SKM-1 (cell line): ENCODE data around the gene STK32B.

ENCODE experiments used
- DNase-seq: peaks from one replicate; lab custom pipeline; 2025; ENCODE audit not compliant: unreplicated experiment; lab: John Stamatoyannopoulos, UW

The STK32B gene

GRCh38 chr4:5337731-5338130, 286.5 kb downstream of the STK32B start:
- no peak for DNase-seq

- no peak for DNase-seq
Observed at GRCh38 chr4:5338531-5338930, 287.3 kb downstream of the STK32B start.

GRCh38 chr4:5340991-5341451, 289.7 kb downstream of the STK32B start:
- DNase-seq: no peak

- no peak for DNase-seq
Observed at GRCh38 chr4:5341526-5341925, 290.2 kb downstream of the STK32B start.

- no peak for DNase-seq
Observed at GRCh38 chr4:5355846-5356245, 304.6 kb downstream of the STK32B start.

GRCh38 chr4:5357870-5358269, 306.6 kb downstream of the STK32B start:
- no peak for DNase-seq

- DNase-seq: no peak
Observed at GRCh38 chr4:5361968-5362367, 310.7 kb downstream of the STK32B start.

GRCh38 chr4:5364406-5364805, 313.1 kb downstream of the STK32B start:
- no peak for DNase-seq

- DNase-seq: no peak
Observed at GRCh38 chr4:5365071-5366008, 314.1 kb downstream of the STK32B start.

- DNase-seq: no peak
Observed at GRCh38 chr4:5366009-5366386, 314.7 kb downstream of the STK32B start.

GRCh38 chr4:5366421-5366820, 315.1 kb downstream of the STK32B start:
- no peak for DNase-seq

- no peak for DNase-seq
Observed at GRCh38 chr4:5368426-5368825, 317.1 kb downstream of the STK32B start.

GRCh38 chr4:5370286-5370685, 319.0 kb downstream of the STK32B start:
- DNase-seq: no peak

GRCh38 chr4:5371415-5372190, 320.3 kb downstream of the STK32B start:
- no peak for DNase-seq

GRCh38 chr4:5372198-5372597, 320.9 kb downstream of the STK32B start:
- DNase-seq: no peak

- DNase-seq: no peak
Observed at GRCh38 chr4:5373327-5373726, 322.0 kb downstream of the STK32B start.

- no peak for DNase-seq
Observed at GRCh38 chr4:5374592-5374991, 323.3 kb downstream of the STK32B start.

- no peak for DNase-seq
Observed at GRCh38 chr4:5374994-5375393, 323.7 kb downstream of the STK32B start.

GRCh38 chr4:5376015-5376414, 324.7 kb downstream of the STK32B start:
- DNase-seq: no peak

- no peak for DNase-seq
Observed at GRCh38 chr4:5378002-5378401, 326.7 kb downstream of the STK32B start.

GRCh38 chr4:5379895-5380294, 328.6 kb downstream of the STK32B start:
- DNase-seq: no peak

GRCh38 chr4:5381961-5382441, 330.7 kb downstream of the STK32B start:
- DNase-seq: no peak
